ENCODE data around the gene BACH1. TPM values are rescaled to one million over a fixed set of nuclear protein-coding genes. Genes with fewer than 3 reads are reported as not detected.

BACH1 gene
- total RNA-seq, 1 donor from 2014 or later: 93.8 TPM

- Mint-ChIP-seq H3K27me3 (ENCODE audit: unreplicated experiment) (no peaks in the 10 kb centered on the region), H3K27ac (ENCODE audit: unreplicated experiment) (no peak overlapping the region), H3K4me3 (ENCODE audit: unreplicated experiment) (no peak overlapping the region), H3K36me3 (ENCODE audit: unreplicated experiment) (peaks cover 1% of the 10 kb centered on the region), H3K9me3 (ENCODE audit: unreplicated experiment) (no peaks in the 10 kb centered on the region), H3K4me1 (ENCODE audit: unreplicated experiment) (no peaks in the 10 kb centered on the region)
- DNase-seq (ENCODE audit: extremely low spot score, unreplicated experiment): no peak
- TF ChIP-seq CTCF (IDR thresholded peaks at IDR 0.05): no peak
These were observed 11.3 kb upstream of the BACH1 start for GRCh38 chr21:29287383-29287782.

- Mint-ChIP-seq H3K4me3 (ENCODE audit: unreplicated experiment) (no peak overlapping the region), H3K27ac (ENCODE audit: unreplicated experiment) (no peak overlapping the region), H3K27me3 (ENCODE audit: unreplicated experiment) (no peaks in the 10 kb centered on the region), H3K36me3 (ENCODE audit: unreplicated experiment) (peaks cover 1% of the 10 kb centered on the region), H3K9me3 (ENCODE audit: unreplicated experiment) (no peaks in the 10 kb centered on the region), H3K4me1 (ENCODE audit: unreplicated experiment) (no peaks in the 10 kb centered on the region)
- no peak for TF ChIP-seq CTCF (IDR thresholded peaks at IDR 0.05)
- DNase-seq (ENCODE audit: extremely low spot score, unreplicated experiment): no peak
These were observed 10.5 kb upstream of the BACH1 start for GRCh38 chr21:29288239-29288638.

- H3K4me1 Mint-ChIP-seq (ENCODE audit: unreplicated experiment): no peaks in the 10 kb centered on the region
- DNase-seq (ENCODE audit: extremely low spot score, unreplicated experiment): no peak
- no peak overlapping the region for H3K27ac Mint-ChIP-seq (ENCODE audit: unreplicated experiment)
- no peak overlapping the region for H3K4me3 Mint-ChIP-seq (ENCODE audit: unreplicated experiment)
- no peak for TF ChIP-seq CTCF (IDR thresholded peaks at IDR 0.05)
- no peaks in the 10 kb centered on the region for H3K27me3 Mint-ChIP-seq (ENCODE audit: unreplicated experiment)
- H3K36me3 Mint-ChIP-seq (ENCODE audit: unreplicated experiment): peaks cover 1% of the 10 kb centered on the region
- H3K9me3 Mint-ChIP-seq (ENCODE audit: unreplicated experiment): no peaks in the 10 kb centered on the region
These were observed 9.4 kb upstream of the BACH1 start for GRCh38 chr21:29289317-29289716.

GRCh38 chr21:29290240-29290639 lies 8.5 kb upstream of the BACH1 start:
- no peak for DNase-seq (ENCODE audit: extremely low spot score, unreplicated experiment)
- Mint-ChIP-seq H3K9me3 (ENCODE audit: unreplicated experiment) (no peaks in the 10 kb centered on the region), H3K27me3 (ENCODE audit: unreplicated experiment) (no peaks in the 10 kb centered on the region), H3K36me3 (ENCODE audit: unreplicated experiment) (peaks cover 1% of the 10 kb centered on the region), H3K27ac (ENCODE audit: unreplicated experiment) (no peak overlapping the region), H3K4me1 (ENCODE audit: unreplicated experiment) (no peaks in the 10 kb centered on the region), H3K4me3 (ENCODE audit: unreplicated experiment) (no peak overlapping the region)
- TF ChIP-seq CTCF (IDR thresholded peaks at IDR 0.05): no peak

- Mint-ChIP-seq H3K27me3 (ENCODE audit: unreplicated experiment) (no peaks in the 10 kb centered on the region), H3K4me1 (ENCODE audit: unreplicated experiment) (peaks cover 16% of the 10 kb centered on the region), H3K4me3 (ENCODE audit: unreplicated experiment) (no peak overlapping the region), H3K9me3 (ENCODE audit: unreplicated experiment) (peaks cover 7% of the 10 kb centered on the region), H3K36me3 (ENCODE audit: unreplicated experiment) (no peaks in the 10 kb centered on the region), H3K27ac (ENCODE audit: unreplicated experiment) (no peak overlapping the region)
- DNase-seq (ENCODE audit: extremely low spot score, unreplicated experiment): no peak
- TF ChIP-seq CTCF (IDR thresholded peaks at IDR 0.05): no peak
These were observed 5.2 kb upstream of the BACH1 start for GRCh38 chr21:29293495-29293894.

Data from osteocyte (in vitro differentiated cells).